Thyroid gland (tissue), 4 donors: ENCODE data around the gene TNFAIP1. TPM values are rescaled to one million over a fixed set of nuclear protein-coding genes. Genes with fewer than 3 reads are reported as not detected.
A peak's percentile ranks its signal among the peaks of the same experiment; 100 is the strongest.

Experiments used
- DNase-seq, 2 donors: peaks; one replicate each; pipeline ENCODE4 v3.0.0-alpha.2; 2019
- H3K27ac ChIP-seq, 3 donors: fragments of 200-600 bp; sonication (generic); 1 replicate in 2 of 3; 2 replicates in 1 of 3; pipeline ENCODE4 v1.5.1; 2016 to 2019; ENCODE audit warnings: mild to moderate bottlenecking in 1 of 3, moderate library complexity in 1 of 3
- H3K27me3 ChIP-seq: fragments of 200-600 bp; sonication (generic); one replicate; pipeline ENCODE4 v1.5.1; 2019
- H3K36me3 ChIP-seq, 2 donors: fragments of 200-600 bp; sonication (generic); one replicate each; pipeline ENCODE4 v1.5.1; 2016 to 2019
- H3K4me1 ChIP-seq, 2 donors: fragments of 200-600 bp; sonication (generic); one replicate each; pipeline ENCODE4 v1.5.1; 2017 to 2019
- H3K4me3 ChIP-seq, 3 donors: fragments of 200-600 bp; sonication (generic); replicated peaks in 1 of 3; 1 replicate in 2 of 3; 2 replicates in 1 of 3; pipeline ENCODE4 v1.5.1; 2016; ENCODE audit warnings: mild to moderate bottlenecking in 1 of 3
- H3K9me3 ChIP-seq: fragments of 200-600 bp; sonication (generic); one replicate; pipeline ENCODE4 v1.5.1; 2017
- POLR2A ChIP-seq, 2 donors: fragments of 450-650 bp; IDR thresholded peaks; one replicate each; pipeline ENCODE4 v1.6.1; 2017; ENCODE audit warnings: antibody characterized with exemption in 2 of 2, mild to moderate bottlenecking in 2 of 2, moderate library complexity in 1 of 2
- WGBS, 2 donors: methylation state at CpG; one replicate each; pipeline ENCODE4 v1.1.5; 2017; 5-methylcytosine and 5-hydroxymethylcytosine counted together
- intact Hi-C: fragments of 100-400 bp; cut with DNase I; formaldehyde crosslinking; loops from one replicate; pipeline ENCODE4 v1.15.1; 2023
- total RNA-seq, 4 donors: library from RNA; depleted of rRNA; stranded (reverse); fragments of >200 nt; gene quantifications; one replicate each; pipeline ENCODE4 v1.2.3, GENCODE V29; 2016
- TF ChIP-seq, protein P1 (sequence below), 6 experiments: fragments of 200-600 bp in 3 of 6; fragments of 450-650 bp in 3 of 6; sonication (generic) in 3 of 6; IDR thresholded peaks; one replicate each; pipeline ENCODE4 v1.5.1; 2016 to 2019; ENCODE audit warnings: antibody characterized with exemption in 6 of 6, mild to moderate bottlenecking in 2 of 6, inconsistent platforms in 1 of 6, moderate library complexity in 1 of 6

The TNFAIP1 gene
- total RNA-seq, 4 donors from 2014 or later: 28.4 to 36.9 (median 35.8) TPM

DNA sequence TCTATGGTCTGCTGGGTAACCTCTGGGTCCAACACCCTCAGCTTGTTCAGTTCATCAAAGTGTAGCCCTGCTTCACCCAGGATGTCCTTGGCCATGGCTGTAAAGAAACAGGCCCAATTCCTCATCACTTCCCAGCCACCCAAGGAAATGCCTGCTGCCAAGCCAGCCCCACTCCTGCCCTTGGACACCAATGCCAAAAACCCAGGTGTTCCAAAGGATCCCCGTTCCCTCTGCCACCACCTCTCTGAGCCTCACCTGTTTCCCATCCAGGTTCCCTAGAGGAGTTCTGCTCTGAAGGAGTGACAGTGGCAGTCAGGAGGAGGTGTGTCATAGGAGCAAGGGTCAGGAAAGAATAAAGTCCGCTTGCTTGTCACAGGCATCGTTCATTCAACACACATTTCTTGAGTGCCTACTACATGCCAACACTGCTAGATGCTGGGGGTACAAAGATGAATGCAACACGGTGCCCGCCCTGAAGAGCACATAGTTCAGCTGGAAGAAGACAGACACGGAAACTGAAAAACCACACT, 3.6 kb upstream of the TNFAIP1 start:
- H3K27ac ChIP-seq: no peak overlapping the region
- intact Hi-C loops: loop anchor here (10.0 kb wide), 1 partner anchor 623 kb away; the partner anchor contains the start of gene PHF12
- no peak for DNase-seq
- no peaks in the 10 kb centered on the region for H3K9me3 ChIP-seq
- H3K4me1 ChIP-seq: peaks cover 11 to 21% of the 10 kb centered on the region in 2 donors
- peaks cover 19 to 33% of the 10 kb centered on the region in 2 donors for H3K36me3 ChIP-seq
- no peak for TF ChIP-seq POLR2A (IDR thresholded peaks at IDR 0.05)
- TF ChIP-seq, protein P1, sequence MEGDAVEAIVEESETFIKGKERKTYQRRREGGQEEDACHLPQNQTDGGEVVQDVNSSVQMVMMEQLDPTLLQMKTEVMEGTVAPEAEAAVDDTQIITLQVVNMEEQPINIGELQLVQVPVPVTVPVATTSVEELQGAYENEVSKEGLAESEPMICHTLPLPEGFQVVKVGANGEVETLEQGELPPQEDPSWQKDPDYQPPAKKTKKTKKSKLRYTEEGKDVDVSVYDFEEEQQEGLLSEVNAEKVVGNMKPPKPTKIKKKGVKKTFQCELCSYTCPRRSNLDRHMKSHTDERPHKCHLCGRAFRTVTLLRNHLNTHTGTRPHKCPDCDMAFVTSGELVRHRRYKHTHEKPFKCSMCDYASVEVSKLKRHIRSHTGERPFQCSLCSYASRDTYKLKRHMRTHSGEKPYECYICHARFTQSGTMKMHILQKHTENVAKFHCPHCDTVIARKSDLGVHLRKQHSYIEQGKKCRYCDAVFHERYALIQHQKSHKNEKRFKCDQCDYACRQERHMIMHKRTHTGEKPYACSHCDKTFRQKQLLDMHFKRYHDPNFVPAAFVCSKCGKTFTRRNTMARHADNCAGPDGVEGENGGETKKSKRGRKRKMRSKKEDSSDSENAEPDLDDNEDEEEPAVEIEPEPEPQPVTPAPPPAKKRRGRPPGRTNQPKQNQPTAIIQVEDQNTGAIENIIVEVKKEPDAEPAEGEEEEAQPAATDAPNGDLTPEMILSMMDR (IDR thresholded peaks at IDR 0.05): no peak
- no peaks in the 10 kb centered on the region for H3K27me3 ChIP-seq
- no peak overlapping the region for H3K4me3 ChIP-seq
- WGBS, 2 donors: 91 to 93% methylated on average over 6 of the region's 6 CpGs

DNA sequence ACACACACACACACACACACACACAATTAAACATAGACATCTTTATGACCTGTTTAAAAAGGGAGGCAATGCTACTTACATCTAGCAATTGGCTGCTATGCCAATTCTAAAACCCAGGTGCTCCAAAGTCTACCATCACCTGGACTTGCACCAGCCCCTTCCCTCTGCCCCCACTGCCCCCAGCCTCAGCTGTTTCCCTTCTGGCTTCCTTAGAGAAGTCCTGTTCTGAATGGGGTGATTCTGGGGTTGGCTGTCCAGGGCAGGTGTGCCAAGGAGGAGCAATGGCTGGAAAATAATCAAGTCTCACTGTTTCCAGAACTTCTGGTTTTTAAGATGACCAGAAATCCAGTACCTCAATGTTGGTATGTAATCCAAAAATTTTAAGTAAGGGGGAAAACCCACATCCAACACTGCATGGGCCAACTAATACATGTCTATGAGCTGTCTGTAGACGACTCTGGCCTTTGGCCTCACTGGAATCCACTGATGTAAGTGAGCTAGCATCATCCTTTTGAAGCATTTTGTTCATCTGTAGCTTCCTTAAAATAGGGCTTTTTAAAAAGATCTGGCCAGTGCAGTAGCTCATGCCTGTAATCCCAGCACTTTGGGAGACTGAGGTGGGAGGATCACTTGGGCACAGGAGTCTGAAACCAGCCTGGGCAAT, 2.3 kb upstream of the TNFAIP1 start:
- H3K4me3 ChIP-seq: no peak overlapping the region
- no peaks in the 10 kb centered on the region for H3K27me3 ChIP-seq
- DNase-seq: no peak
- no peak overlapping the region for H3K27ac ChIP-seq
- peaks cover 11 to 33% of the 10 kb centered on the region in 2 donors for H3K4me1 ChIP-seq
- peaks cover 13 to 33% of the 10 kb centered on the region in 2 donors for H3K36me3 ChIP-seq
- TF ChIP-seq POLR2A (IDR thresholded peaks at IDR 0.05): no peak
- TF ChIP-seq, protein P1 (IDR thresholded peaks at IDR 0.05): no peak
- intact Hi-C loops: loop anchor here (10.0 kb wide), 1 partner anchor 622 kb away; the partner anchor contains the start of gene PHF12
- WGBS, 2 donors: 89 to 90% methylated on average over 1 of the region's 1 CpG
- no peaks in the 10 kb centered on the region for H3K9me3 ChIP-seq

DNA sequence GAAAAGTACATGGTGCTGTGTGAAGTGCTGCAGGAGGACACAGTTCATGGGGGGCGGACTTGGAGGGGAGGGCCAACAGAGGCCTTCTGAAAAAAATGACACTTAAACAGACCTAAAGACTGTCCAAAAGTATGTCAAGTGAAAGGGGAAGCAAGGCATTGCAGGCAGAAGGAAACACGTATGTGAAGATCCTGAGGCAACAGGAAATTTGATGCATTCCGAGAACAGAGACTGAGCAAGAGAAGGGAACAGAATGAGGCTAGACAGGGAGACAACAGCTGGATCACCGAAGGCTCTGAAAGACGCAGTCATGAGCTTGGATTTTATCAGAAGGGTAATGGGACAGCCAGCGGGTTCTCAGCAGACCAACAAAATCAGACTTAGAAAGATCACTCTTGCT, 1.4 kb upstream of the TNFAIP1 start:
- Histone ChIP-seq H3K9me3 (no peaks in the 10 kb centered on the region), H3K4me1 (peaks cover 11 to 35% of the 10 kb centered on the region in 2 donors), H3K36me3 (peaks cover 9 to 23% of the 10 kb centered on the region in 2 donors), H3K27me3 (no peaks in the 10 kb centered on the region), H3K4me3 (peak overlapping the region in 1 of 3 donors; percentile 91), H3K27ac (no peak overlapping the region)
- intact Hi-C loops: loop anchor here (10.0 kb wide), 1 partner anchor 621 kb away; the partner anchor contains the start of gene PHF12
- no peak for DNase-seq
- 66 to 67% methylated on average over 6 of the region's 6 CpGs for WGBS, 2 donors
- TF ChIP-seq POLR2A (IDR thresholded peaks at IDR 0.05): no peak
- TF ChIP-seq, protein P1 (IDR thresholded peaks at IDR 0.05): no peak

DNA sequence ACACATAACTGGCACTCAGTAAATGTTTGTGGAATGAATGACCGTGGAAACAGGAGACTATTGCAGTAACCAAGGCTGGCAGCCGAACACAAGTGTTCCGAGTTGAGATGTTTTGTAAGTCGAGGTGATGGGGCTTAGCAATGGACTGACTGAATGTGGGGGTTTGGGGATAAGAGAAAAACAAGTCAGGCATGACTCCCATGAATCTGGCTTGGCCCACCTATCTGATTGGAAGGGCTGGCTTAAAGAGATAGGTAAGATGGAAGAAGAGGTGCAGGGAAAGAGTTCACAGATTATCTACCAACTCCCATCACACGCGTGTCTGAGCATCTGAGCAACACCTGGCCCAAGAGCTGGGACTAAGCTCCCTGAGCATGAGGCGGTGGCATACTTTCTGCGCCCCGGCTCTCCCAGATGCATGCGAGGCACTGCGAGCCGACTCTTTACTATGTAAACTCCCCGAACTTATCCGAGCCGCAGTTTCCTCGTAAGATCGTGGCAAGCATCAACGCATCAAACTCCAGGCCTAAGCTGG, 828 bp upstream of the TNFAIP1 start:
- intact Hi-C loops: loop anchor here (10.0 kb wide), 1 partner anchor 620 kb away; the partner anchor contains the start of gene PHF12
- no peaks in the 10 kb centered on the region for H3K9me3 ChIP-seq
- H3K27me3 ChIP-seq: no peaks in the 10 kb centered on the region
- no peak for TF ChIP-seq POLR2A (IDR thresholded peaks at IDR 0.05)
- TF ChIP-seq, protein P1 (IDR thresholded peaks at IDR 0.05): peak in 1 of 6 experiments; percentile 1
- WGBS, 2 donors: 7 to 9% methylated on average over 18 of the region's 18 CpGs
- H3K27ac ChIP-seq: peak overlapping the region; percentile 70 to 95 (median 83)
- H3K4me3 ChIP-seq: peak overlapping the region; percentile 75 to 91 (median 84)
- no peak for DNase-seq
- H3K4me1 ChIP-seq: peaks cover 11 to 35% of the 10 kb centered on the region in 2 donors
- H3K36me3 ChIP-seq: peaks cover 9 to 20% of the 10 kb centered on the region in 2 donors
